ENCODE results near the gene ZBTB40.

ZBTB40 gene

GRCh38 chr1:22537441-22538139 is 85.9 kb downstream of the ZBTB40 start:
- no peak for DNase-seq

DNA sequence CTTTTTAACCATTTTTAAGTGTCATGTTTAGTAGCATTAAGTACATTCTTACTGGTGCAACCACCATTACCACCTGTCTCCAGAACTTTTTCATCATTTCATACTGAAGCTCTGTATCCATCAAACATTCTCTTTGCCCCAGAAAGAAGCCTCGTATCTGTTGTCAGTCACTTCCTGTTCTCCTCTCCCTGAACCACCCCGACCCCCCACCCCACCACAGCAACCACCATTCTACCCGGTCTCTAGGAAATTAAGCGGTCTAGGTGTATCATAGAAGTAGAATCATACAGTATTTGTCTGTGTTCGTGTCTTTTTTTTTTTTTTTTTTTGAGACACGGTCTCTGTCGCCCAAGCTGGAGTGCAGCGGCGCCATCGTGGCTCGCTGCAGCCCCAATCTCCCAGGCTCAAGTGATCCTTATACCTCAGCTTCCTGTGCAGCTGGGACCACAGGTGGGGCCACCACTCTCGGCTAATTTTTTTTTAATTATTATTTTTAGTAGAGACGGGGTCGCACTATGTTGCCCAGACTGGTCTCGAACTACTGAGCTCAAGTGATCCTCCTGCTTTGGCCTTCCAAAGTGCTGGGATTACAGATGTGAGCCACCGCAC is 88.0 kb downstream of the ZBTB40 start:
- DNase-seq: no peak

- no peak for DNase-seq
Measured at GRCh38 chr1:22540337-22540736, 88.7 kb downstream of the ZBTB40 start.

- no peak for DNase-seq
Measured at GRCh38 chr1:22542886-22543285, 91.2 kb downstream of the ZBTB40 start.

GRCh38 chr1:22543679-22544078 is 92.0 kb downstream of the ZBTB40 start:
- no peak for DNase-seq

DNA sequence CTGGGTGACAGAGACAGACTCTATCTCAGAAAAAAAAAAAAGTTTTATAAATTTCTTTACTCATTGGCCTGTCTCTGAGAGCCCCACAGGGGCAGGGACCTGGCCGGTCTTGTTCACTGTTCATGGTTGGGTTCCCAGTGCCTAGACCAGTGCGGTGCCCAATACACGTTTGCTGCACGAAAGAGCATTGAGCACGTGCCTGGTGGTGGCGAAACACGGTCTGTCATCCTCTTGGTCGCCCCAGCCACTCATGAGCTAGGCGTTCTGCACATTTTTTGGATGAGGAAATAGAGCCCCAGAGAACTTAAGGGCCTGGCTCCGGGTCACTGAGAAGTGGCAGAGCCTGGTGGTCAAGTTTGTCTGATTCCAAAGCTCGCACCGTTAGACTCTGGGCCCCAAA is 93.0 kb downstream of the ZBTB40 start:
- DNase-seq: no peak

DNA sequence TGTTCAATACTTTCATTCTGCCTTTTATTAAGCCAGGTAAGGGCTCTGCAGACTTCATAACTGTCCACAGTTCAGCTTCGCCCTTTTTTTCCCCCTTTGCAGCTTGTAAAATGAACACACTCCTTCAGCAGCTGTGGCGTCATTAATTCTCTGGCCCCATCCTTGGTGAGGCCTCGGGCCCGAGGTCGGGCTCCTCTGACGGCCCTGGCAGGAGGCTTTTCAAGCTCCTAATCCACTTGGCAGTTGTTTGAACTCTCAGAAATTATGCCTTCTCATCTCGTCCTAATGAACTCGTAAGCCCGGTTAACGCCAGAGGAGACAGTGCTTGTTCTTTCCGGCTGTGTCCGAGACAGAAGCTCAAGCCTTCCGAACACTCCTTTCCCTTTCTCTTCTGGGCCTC is 93.5 kb downstream of the ZBTB40 start:
- no peak for DNase-seq

DNA sequence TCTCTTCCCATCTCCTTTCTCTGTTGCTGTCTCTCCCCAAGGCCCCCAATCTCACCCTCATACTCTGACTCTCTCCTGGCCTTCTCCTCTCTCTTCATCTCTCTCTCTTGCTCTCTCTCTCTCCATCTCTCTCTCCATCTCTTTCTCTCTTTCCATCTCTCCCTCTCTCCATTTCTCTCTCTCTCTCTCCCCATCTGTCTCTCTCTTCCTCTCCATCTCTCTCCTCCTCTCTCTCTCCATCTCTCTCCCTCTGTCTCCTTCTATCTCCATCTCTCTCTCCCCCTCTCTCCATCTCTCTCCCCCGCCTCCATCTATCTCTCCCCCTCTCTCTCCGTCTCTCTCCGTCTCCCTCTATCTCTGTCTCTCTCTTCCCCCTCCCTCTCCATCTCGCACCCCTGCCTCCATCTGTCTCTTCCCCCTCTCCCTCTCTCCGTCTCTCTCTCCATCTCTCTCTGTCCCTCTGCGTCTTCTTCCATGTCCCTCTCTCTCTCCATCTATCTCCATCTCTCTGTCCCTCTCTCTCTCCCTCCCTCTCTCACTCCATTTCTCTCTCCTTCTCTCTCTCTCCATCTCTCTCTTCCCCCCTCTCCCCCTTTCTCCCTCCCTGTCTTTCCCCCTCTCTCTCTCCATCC is 95.7 kb downstream of the ZBTB40 start:
- no peak for DNase-seq

GRCh38 chr1:22547818-22548462 is 96.3 kb downstream of the ZBTB40 start:
- DNase-seq: no peak

DNA sequence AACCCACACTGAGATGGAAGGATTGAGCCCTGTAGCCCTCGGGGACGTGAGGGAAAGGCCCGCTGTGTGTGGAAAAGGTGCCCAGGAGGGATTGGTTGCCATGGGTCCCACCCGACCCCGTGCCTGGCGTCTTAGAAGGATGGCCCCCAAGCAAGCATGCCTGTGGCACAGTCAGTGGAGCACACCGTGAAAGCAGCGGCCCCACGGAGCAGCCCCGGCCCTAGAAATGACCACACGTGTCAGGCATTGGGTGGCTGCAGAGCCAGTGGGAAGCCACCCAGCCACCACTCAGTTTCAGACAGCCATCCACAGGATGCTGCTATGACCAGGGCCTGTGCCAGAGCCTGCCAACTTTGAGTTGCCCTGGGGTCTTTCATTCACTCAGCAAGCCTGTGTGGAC is 98.4 kb downstream of the ZBTB40 start:
- DNase-seq: no peak

- DNase-seq: no peak
Measured at GRCh38 chr1:22551591-22551990, 99.9 kb downstream of the ZBTB40 start.

- DNase-seq: no peak
Measured at GRCh38 chr1:22552021-22552420, 100.4 kb downstream of the ZBTB40 start.

GRCh38 chr1:22553104-22553880 is 101.6 kb downstream of the ZBTB40 start:
- DNase-seq: no peak

- no peak for DNase-seq
Measured at GRCh38 chr1:22553991-22554522, 102.4 kb downstream of the ZBTB40 start.

- no peak for DNase-seq
Measured at GRCh38 chr1:22555371-22555656, 103.7 kb downstream of the ZBTB40 start.

DNA sequence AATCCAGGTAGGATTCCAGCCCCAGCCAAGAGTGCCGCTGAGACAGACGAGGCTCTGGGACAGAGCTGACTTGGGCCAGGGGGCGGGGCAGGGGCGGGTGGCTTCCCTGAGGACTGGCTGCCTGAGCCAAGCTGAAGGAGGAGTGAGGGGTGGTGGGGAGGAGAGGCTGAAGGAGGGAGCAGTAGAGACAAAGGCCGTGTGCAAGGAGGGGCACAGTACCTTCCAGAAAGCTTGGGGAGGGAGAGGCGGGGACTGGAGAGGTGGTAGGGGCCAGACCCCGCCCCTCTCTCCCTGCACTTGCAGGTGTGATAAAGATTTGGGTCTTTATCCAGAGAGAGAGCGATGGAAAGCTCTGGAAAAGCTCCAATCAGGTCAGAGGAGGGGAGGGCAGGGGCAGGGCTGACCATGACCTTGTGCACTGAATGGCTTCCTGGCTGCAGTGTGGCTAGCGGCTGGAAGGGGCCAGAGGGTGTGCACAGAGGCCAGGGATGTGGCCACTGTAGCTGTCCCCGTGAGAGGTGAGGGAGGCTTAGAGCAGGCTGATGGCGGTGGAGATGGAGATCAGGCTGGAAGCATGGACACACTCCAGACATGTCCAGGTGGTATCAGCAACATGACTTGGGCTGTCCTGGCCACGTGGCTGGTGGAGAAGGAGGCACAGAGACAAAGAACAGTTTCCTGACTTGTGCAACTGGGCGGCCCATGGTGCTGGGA is 104.9 kb downstream of the ZBTB40 start:
- DNase-seq: no peak

- no peak for DNase-seq
Measured at GRCh38 chr1:22557341-22557950, 105.8 kb downstream of the ZBTB40 start.

DNA sequence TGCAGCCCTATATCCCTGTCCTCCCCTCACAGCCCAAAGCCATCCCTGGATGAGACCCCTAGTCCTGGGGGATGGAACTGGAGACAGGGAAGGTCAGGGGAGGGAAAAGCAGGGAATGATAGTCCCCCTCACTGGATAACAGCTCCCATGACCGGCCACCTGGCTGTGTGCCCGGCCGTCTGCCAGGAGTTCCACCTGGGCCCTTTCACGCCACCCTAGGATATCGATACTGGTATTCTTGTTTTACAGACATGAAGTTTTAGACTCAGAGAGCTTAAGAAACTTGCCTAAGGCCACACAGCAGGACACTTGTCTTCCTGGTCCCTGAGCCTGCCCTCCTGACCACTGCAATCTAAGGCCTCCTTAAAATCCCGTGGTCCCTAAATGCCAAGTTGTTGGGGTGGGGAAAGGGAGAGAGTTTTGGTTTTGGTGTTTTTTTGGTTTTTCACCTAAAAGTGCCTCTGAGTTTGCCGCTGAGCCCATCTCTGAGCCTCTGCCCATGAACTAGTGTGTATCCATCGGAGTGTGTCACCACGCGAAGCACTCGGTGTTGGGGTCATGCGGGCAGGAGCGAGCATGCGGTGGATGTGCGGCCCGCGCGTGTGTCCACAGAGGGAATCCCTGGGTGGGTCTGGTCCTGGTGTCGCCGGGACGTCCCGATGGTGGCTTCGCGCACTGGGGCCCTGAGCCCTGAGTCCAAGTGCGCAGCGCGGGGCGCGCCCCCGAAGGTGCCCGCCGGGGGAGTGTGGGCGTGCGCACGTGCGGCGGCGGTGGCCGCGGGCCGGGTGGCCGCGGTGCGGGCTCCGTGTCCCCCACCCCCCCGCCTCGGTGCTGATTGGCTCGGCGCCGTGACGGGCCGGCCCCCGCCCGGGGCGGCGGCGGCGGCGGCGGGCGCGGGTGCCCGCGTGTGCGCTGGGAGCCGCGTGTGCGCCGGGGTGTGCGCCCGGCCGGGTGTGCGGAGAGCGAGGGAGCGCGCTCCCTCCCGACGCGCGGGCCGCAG is 111.2 kb downstream of the ZBTB40 start, which contains the start of gene EPHA8:
TSS of gene EPHA8 (plus strand) at position 906 of the 1,000 bp plus-strand sequence. CDS start 147 bp downstream, outside the sequence.
- no peak for DNase-seq

GRCh38 chr1:22563671-22564602 is 112.3 kb downstream of the ZBTB40 start:
- DNase-seq: no peak
